A172 (cell line): ENCODE results near the gene GRIN1. TPM values are rescaled to one million over a fixed set of nuclear protein-coding genes. Genes with fewer than 3 reads are reported as not detected.
A peak's percentile ranks its signal among the peaks of the same experiment; 100 is the strongest.
"Not testable (repeated sequence)": the region's sequence is repeated elsewhere in the genome, so short reads cannot be mapped to it uniquely, and the experiment has no call there.

Experiments used
- DNase-seq: peaks from one replicate; pipeline ENCODE4 v3.0.0-alpha.2; 2015; ENCODE audit warnings: low spot score
- total RNA-seq: library from RNA; depleted of rRNA; stranded (reverse); fragments of >200 nt; shearing (Covaris generic); gene quantifications from 2 replicates; pipeline ENCODE4 v1.2.3, GENCODE V29; 2014

GRIN1 gene
- total RNA-seq, 1 experiment from 2014 or later: not detected

- DNase-seq: no peak
Measured at GRCh38 chr9:137128862-137129455, 10.0 kb upstream of the GRIN1 start.

DNA sequence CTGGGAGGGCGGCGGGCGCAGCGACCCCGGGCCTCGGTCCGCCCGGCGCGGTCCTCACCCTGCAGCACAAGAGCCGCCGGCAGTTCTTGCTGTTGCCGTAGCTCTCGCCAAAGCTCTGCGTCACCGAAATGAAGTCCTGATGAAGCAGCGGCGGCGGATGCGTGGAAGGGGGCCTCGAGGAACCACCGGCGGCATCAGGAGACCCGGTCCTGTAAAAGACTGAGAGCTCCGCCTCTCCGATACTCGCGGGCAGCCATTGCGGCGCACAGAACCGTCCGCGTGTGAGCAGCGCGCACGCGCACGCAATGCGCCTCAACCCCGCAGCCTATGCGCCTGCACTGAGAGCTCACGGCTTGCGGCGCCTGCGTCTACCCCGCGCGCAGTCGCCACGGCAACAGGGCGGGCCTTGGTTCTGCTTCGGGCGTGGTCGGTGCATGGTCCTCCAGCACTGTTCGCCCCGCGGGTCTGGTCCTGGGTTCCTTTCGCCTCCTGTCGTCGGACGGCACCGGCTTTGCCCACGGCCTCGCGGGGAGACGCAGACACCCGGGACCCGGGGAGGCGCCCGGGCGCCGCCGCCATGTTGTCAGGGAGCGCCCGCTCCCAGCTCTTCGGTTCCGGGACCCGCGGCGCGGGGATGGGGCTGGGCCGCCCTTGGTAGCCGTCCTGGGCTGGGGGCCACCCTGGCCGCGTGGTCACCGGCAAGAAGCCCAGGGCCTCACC, 9.3 kb upstream of the GRIN1 start:
- peak; percentile 93 for DNase-seq

GRCh38 chr9:137130176-137130755, 8.7 kb upstream of the GRIN1 start:
- peak; percentile 41 for DNase-seq

GRCh38 chr9:137134191-137134590, 4.8 kb upstream of the GRIN1 start:
- no peak for DNase-seq

DNA sequence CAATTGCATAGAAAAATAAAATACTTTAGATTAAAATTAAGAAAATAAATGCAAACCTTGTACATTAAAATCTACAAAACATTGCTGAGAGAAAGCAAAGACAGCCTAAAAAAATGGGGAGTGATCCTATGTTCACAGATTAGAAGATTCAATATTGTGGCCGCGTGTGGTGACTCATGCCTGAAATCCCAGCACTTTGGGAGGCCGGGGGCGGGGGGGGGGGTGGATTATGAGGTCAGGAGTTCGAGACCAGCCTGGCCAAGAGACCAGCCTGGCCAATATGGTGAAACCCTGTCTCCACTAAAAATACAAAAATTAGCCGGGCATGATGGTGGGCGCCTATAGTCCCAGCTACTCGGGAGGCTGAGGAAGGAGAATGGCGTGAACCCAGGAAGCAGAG, 3.8 kb upstream of the GRIN1 start:
- DNase-seq: not testable (repeated sequence)

DNA sequence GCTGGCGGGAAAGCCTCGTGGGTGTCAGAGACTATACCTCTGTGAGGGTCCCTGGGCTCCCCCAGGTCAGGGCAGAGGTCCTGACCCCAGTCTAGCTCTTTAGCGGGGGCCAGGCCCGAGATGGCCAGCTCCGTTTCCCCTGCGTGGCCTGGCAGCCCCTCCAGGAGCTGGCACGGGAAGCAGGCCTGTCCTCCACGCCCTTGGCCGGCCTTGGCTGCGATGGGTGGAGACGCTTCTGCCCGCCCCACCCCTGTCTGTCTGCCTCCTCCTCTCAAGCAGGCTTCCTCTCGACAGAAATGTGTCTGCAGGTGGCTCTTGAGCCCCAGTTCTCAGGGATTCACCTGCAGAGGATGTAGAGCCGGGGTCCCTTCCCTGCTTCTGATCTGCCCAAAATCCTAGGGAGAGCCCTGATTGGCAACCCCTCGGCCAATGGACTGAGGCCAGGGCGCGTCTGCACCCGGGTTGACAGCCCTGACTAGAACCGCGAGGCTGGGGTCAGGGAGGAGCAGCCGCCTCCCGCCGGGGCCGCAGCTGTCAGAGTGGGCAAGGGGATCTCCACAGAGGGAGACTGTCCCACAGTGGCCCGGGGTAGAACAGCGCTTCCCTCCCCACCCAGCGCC, 2.6 kb upstream of the GRIN1 start:
- DNase-seq: no peak

DNA sequence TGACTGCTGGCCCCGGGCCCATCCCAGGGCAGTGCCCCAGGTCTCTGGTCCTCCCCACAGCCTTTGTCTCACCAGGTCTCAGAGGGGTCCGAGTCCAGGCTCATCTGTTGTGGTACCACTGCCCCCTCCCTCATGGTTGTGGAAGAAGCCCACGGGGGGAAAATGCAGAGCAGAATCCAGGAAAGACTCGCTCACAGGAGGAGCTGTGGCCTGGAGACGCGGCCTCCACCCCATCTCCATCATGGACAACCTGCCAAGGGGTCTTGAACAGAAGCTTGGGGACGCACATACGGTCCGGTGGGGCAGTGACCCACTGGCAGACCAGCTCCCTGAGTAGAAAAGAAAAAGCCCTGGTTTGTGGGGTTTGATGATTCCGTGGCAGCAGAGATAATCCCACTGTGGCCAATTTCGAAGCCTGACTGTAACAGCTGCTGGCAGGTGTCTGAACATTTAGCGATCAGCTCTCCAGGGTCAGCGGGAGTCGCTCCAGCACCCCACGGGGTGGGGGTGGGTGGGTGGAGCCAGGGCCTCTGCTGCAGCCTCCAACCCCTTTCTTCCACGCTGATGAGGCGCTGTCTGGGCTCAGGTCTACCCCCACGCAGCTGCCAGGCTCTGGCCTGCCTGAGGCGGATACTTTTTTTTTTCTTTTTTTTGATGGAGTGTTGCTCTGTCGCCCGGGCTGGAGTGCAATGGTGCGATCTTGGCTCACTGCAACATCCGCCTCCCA, 1.9 kb upstream of the GRIN1 start:
- DNase-seq: no peak

DNA sequence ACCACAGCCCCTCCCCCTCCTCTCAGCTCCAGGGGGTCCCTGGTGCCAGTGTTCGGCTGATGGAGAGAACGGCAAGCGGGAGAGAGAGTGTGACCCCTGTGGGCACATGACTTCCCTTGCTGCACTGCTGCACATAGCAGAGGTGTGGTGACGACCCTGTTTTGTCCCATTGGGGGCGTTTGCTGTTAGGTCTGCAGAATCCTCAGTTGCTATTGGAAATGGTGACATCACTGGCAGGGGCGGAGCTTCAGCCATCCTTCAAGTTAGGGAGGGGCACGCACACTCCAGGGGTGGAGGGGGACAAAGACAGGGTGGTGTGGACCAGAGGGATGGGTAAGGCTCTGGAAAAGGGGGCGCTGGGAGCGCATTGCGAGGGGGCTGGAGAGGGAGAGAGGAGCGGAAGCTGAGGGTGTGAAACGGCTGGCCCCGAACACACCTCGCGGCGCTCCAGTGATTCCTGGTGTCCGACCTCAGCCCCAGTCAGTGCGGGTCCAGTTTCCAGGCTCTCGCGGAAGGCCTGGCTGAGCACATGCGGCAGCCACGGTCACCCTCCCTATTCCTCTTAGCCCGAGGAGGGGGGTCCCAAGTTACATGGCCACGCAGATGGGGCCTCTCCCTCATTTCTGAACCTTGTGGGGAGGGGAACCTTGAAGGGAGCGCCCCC, 764 bp upstream of the GRIN1 start:
- DNase-seq: no peak

- no peak for DNase-seq
Measured at GRCh38 chr9:137139468-137140150, 655 bp downstream of the GRIN1 start.

GRCh38 chr9:137140151-137141012, 1.4 kb downstream of the GRIN1 start:
- no peak for DNase-seq

DNA sequence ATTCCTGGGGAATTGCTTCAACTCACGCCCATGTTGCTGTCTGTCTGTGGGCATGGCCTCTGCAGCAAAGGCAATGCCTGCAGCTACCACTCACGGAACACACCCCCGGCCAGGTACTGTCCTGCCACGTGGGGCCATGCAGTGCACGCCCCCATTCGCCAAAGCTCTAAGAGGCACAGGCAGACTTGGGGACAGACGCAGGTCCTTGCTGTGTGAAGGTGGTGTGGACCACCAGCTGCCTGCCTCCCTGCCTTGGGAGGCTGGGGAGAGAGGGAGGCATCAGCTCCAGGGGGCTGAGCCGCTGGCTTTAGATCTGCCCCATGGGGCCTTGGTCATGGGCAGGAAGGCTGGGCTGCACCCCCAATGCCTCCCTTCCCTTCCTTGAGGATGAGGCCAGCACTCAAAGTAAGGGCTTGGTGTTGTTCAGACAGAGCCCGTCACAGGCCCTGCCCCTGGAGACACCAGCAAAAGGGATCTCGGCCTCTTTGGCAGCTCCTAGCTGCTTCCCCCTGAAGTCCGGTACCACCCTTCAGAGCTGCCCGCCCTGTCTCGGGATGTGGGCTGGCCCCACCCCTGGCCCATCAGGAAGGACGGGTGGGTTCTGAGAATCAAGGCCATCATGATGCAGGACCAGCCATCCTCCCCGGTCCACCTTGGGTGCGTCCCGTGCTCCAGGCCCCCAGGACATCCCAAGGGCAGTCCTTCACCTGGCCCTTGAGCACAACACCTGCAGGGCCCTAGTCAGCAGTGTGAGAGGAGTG, 2.3 kb downstream of the GRIN1 start:
- DNase-seq: no peak

DNA sequence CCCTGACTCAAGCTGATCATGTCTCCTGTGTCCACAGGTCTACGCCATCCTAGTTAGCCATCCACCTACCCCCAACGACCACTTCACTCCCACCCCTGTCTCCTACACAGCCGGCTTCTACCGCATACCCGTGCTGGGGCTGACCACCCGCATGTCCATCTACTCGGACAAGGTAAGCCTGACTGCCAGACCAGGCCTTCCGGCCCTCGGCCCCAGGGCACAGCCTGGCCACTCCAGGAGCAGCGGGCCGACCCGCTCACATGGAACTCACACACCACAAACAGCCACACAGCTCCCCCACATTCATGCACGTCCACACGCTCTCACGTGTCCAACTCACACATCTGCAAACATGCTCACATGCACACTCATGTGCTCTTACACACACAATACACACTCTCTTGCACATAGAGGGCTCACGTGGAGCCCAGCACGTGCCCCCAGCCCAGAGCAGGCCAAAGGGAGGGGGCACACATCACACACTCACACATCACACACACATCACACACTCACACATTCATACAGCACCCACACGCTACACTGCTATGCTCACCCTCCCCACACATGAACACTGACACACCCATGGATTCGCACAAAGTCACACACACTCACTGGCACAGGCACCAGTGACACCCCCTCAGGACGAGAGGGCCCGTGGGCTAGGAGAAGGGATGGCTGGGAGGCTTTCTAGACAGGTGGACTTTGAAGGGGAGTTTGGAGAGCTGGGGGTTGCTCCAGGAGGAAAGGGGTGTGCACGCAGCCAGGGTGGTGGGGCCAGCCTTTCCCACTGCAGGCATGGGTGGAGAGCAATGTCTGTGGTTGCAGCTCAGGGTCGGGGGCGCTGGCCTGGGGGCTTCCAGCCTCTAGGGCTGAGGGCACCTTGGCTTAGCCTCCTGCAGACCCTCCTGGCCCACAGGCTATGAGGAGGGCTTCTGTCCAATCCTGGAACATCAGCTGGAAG, 3.3 kb downstream of the GRIN1 start:
- DNase-seq: no peak

DNA sequence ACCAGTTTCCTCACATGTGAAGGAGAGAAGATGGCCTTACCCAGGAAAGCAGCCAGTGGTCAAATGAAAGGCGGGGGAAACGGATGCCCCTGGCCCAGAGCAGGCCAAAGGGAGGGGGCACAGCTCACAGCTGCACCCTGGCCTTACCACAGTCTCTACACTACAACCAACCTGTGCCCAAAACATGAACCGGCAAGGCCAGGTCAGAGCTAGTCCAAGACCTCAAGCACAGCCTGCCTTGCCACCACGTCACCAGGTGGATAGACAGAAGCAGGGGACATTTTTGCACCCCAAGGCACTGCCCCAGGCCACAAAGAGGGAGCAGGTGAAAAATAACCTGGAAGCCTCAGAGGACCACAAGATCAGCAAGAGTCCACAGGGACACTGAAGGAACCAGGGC, 4.5 kb downstream of the GRIN1 start:
- no peak for DNase-seq

- no peak for DNase-seq
Measured at GRCh38 chr9:137145731-137146526, 7.0 kb downstream of the GRIN1 start.

DNA sequence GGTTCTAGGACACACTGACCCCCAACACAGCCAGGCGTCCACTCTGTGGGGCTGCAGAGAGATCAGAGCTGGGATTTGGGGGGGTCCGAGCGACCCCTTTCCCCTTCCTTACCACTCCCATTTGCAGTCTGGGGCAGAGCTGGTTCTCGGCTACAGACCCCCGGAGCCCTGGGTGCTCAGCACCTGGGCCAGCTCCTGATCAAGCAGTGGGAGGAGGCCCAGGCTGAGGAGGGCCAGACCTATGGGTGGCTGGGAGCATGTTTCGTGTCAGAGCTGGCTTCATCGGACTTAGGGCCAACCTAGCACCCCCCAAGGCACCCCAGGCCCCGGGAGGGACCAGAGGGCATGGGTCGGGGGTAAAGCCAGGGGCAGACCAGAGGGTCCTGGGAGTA, 7.6 kb downstream of the GRIN1 start:
- DNase-seq: no peak

GRCh38 chr9:137147091-137147792, 8.3 kb downstream of the GRIN1 start:
- no peak for DNase-seq

DNA sequence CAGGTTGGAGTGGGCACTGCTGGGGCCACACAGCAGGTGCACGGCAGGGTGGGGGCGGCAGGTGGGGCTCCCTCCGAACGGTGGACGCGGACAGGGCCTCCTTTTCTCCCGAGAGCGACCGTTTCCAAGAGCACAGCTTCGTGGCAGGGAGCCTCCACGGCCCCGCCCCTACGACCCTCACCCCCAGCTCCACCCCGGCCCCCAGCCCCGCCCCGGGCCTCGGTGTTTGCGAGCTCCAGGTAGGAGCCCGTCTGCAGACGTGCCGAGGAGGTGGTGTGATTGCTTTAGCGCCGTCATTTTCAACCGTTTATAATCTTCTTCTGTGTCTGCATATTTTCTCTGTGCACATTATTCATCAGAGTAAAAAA, 8.8 kb downstream of the GRIN1 start:
- no peak for DNase-seq
